GM12872 (cell line): ENCODE data around the gene BBOF1.

Experiments
- CTCF ChIP-seq: IDR thresholded peaks from 3 replicates; pipeline ENCODE4 v1.5.1; 2011; ENCODE audit warnings: low read depth, mild to moderate bottlenecking, low read length, moderate library complexity; ENCODE audit not compliant: insufficient read depth

The BBOF1 gene

GRCh38 chr14:74018586-74019407 lies at the start of gene BBOF1, which contains the start of gene ENTPD5:
Gene BBOF1, plus strand, starts transcription at chr14:74019349. Its CDS starts 130 bp downstream, at chr14:74019479.
Gene ENTPD5, minus strand, starts transcription at chr14:74019288. Its CDS starts 31,186 bp downstream, at chr14:73988102.
- TF ChIP-seq CTCF: no peak

- TF ChIP-seq CTCF: no peak
Observed at GRCh38 chr14:73973497-73973896, 45.7 kb upstream of the BBOF1 start.

GRCh38 chr14:73976125-73976524 lies 43.0 kb upstream of the BBOF1 start:
- no peak for TF ChIP-seq CTCF

- no peak for TF ChIP-seq CTCF
Observed at GRCh38 chr14:73977896-73978295, 41.3 kb upstream of the BBOF1 start.

GRCh38 chr14:73988065-73988464 lies 31.1 kb upstream of the BBOF1 start:
- no peak for TF ChIP-seq CTCF

- TF ChIP-seq CTCF: no peak
Observed at GRCh38 chr14:73991092-73991491, 28.1 kb upstream of the BBOF1 start.

GRCh38 chr14:73995977-73996378 lies 23.2 kb upstream of the BBOF1 start:
- no peak for TF ChIP-seq CTCF
